H1 (cell line): ENCODE measurements around the gene TMTC4. TPM values are rescaled to one million over a fixed set of nuclear protein-coding genes. Genes with fewer than 3 reads are reported as not detected.

ENCODE experiments used
- CTCF ChIA-PET: fragments of 300-600 bp; sonication (Branson Sonifier 250); formaldehyde crosslinking; loops from one replicate; lab custom pipeline; 2021; ENCODE audit not compliant: partially characterized antibody; lab: Charles Lee
- POLR2A ChIA-PET: fragments of 300-600 bp; sonication (Branson Sonifier 250); formaldehyde crosslinking; loops from one replicate; lab custom pipeline; 2021; ENCODE audit warnings: inconsistent platforms; ENCODE audit not compliant: partially characterized antibody; lab: Charles Lee
- DNase-seq, 2 experiments: peaks; one replicate each; pipeline versions ENCODE4 v3.0.0 to v3.0.0-alpha.2; 2010 to 2022; ENCODE audit warnings: low spot score in 2 of 2, low read depth in 1 of 2, mixed read lengths in 1 of 2
- FAIRE-seq: peaks from 2 replicates; lab custom pipeline; 2011; peaks lifted over from hg19 to GRCh38; lab: Jason Lieb, UNC
- H2AFZ ChIP-seq: 2 replicates; pipeline ENCODE4 v1.8.1; 2012; ENCODE audit warnings: low read length, inconsistent platforms
- H2AK5ac ChIP-seq: 2 replicates; pipeline ENCODE4 v1.6.1; 2013; ENCODE audit warnings: low read depth, low read length
- H2BK120ac ChIP-seq: replicated peaks from 2 replicates; pipeline ENCODE3; 2013; ENCODE audit warnings: low read depth, low read length, inconsistent platforms
- H2BK12ac ChIP-seq: 2 replicates; pipeline ENCODE4 v1.6.1; 2013; ENCODE audit warnings: low read depth, low read length
- H2BK15ac ChIP-seq: 2 replicates; pipeline ENCODE4 v1.6.1; 2013; ENCODE audit warnings: low read length
- H2BK20ac ChIP-seq: 2 replicates; pipeline ENCODE4 v1.6.1; 2013; ENCODE audit warnings: low read length
- H2BK5ac ChIP-seq: 2 replicates; pipeline ENCODE4 v1.6.1; 2013; ENCODE audit warnings: low read depth, low read length
- H3K14ac ChIP-seq: 2 replicates; pipeline ENCODE4 v1.6.1; 2013; ENCODE audit warnings: inconsistent platforms; ENCODE audit not compliant: insufficient read length
- H3K18ac ChIP-seq: 2 replicates; pipeline ENCODE4 v1.6.1; 2013; ENCODE audit warnings: low read length; ENCODE audit errors: extremely low read depth
- H3K23ac ChIP-seq: 2 replicates; pipeline ENCODE4 v1.6.1; 2013; ENCODE audit warnings: inconsistent platforms; ENCODE audit not compliant: insufficient read length
- H3K23me2 ChIP-seq: 2 replicates; pipeline ENCODE4 v1.6.1; 2013; ENCODE audit warnings: low read depth, low read length
- H3K27ac ChIP-seq: 2 replicates; pipeline ENCODE4 v1.6.1; 2011; ENCODE audit warnings: low read depth, low read length, inconsistent platforms
- H3K27me3 ChIP-seq, 4 experiments: replicated peaks in 1 of 4; 1 replicate in 1 of 4; 2 replicates in 3 of 4; pipeline versions ENCODE4 v1.6.1 to v1.8.1; 2011 to 2013; ENCODE audit warnings: low read length in 3 of 4, mild to moderate bottlenecking in 3 of 4, inconsistent platforms in 2 of 4, mixed read lengths in 2 of 4, moderate library complexity in 1 of 4; ENCODE audit not compliant: control insufficient read depth in 3 of 4, insufficient read depth in 3 of 4; ENCODE audit errors: extremely low read depth in 1 of 4
- H3K36me3 ChIP-seq, 4 experiments: 2 replicates each; pipeline versions ENCODE4 v1.6.1 to v1.8.1; 2011 to 2013; ENCODE audit warnings: mild to moderate bottlenecking in 4 of 4, low read length in 3 of 4, moderate library complexity in 2 of 4, control low read depth in 1 of 4, inconsistent platforms in 1 of 4; ENCODE audit not compliant: insufficient read depth in 4 of 4, control insufficient read depth in 2 of 4
- H3K4ac ChIP-seq: replicated peaks from 2 replicates; pipeline ENCODE3; 2013; ENCODE audit warnings: low read length, low read depth, mixed read lengths, inconsistent platforms; ENCODE audit not compliant: insufficient read length
- H3K4me1 ChIP-seq, 4 experiments: replicated peaks in 1 of 4; 1 replicate in 1 of 4; 2 replicates in 3 of 4; pipeline versions ENCODE4 v1.6.1 to v1.8.1; 2011 to 2013; ENCODE audit warnings: low read length in 3 of 4, inconsistent platforms in 2 of 4, mixed read lengths in 1 of 4; ENCODE audit not compliant: insufficient read depth in 4 of 4, control insufficient read depth in 3 of 4
- H3K4me2 ChIP-seq, 2 experiments: 2 replicates each; pipeline versions ENCODE4 v1.6.1 to v1.8.1; 2011 to 2013; ENCODE audit warnings: low read depth in 2 of 2, low read length in 2 of 2, control low read depth in 1 of 2, inconsistent platforms in 1 of 2, mild to moderate bottlenecking in 1 of 2; ENCODE audit not compliant: insufficient read depth in 1 of 2
- H3K4me3 ChIP-seq, 4 experiments: fragments of 200-600, 300-600 bp in 1 of 4; sonication (generic), shearing (Covaris generic), sonication (Bioruptor Twin) in 1 of 4; 2 replicates each; pipeline versions ENCODE4 v1.5.1 to v1.8.1; 2011 to 2016; ENCODE audit warnings: low read length in 4 of 4, low read depth in 3 of 4, control low read depth in 2 of 4, inconsistent platforms in 2 of 4, mild to moderate bottlenecking in 2 of 4, mixed read lengths in 1 of 4, moderate library complexity in 1 of 4; ENCODE audit not compliant: insufficient read depth in 2 of 4; ENCODE audit errors: extremely low read depth in 1 of 4
- H3K56ac ChIP-seq: replicated peaks from 2 replicates; pipeline ENCODE3; 2013; ENCODE audit warnings: low read depth, mild to moderate bottlenecking, mixed read lengths, low read length, inconsistent platforms; ENCODE audit not compliant: insufficient read length
- H3K79me1 ChIP-seq: 2 replicates; pipeline ENCODE4 v1.6.1; 2013; ENCODE audit warnings: low read depth, low read length, control low read depth
- H3K79me2 ChIP-seq, 2 experiments: 2 replicates each; pipeline versions ENCODE4 v1.6.1 to v1.8.1; 2012 to 2013; ENCODE audit warnings: low read length in 2 of 2, mild to moderate bottlenecking in 2 of 2, inconsistent platforms in 1 of 2; ENCODE audit not compliant: insufficient read depth in 2 of 2, control insufficient read depth in 1 of 2
- H3K9ac ChIP-seq, 4 experiments: replicated peaks in 1 of 4; 1 replicate in 1 of 4; 2 replicates in 3 of 4; pipeline versions ENCODE4 v1.6.1 to v1.8.1; 2011 to 2013; ENCODE audit warnings: low read depth in 3 of 4, low read length in 3 of 4, control low read depth in 2 of 4, mild to moderate bottlenecking in 2 of 4, moderate library complexity in 2 of 4, inconsistent platforms in 1 of 4; ENCODE audit errors: extremely low read depth in 1 of 4
- H3K9me3 ChIP-seq, 2 experiments: 2 replicates each; pipeline versions ENCODE4 v1.6.1 to v1.8.1; 2012 to 2013; ENCODE audit warnings: mild to moderate bottlenecking in 2 of 2, moderate library complexity in 2 of 2, control low read depth in 1 of 2, inconsistent platforms in 1 of 2, low read depth in 1 of 2, low read length in 1 of 2, mixed read lengths in 1 of 2; ENCODE audit not compliant: insufficient read depth in 2 of 2
- H4K20me1 ChIP-seq, 2 experiments: replicated peaks in 1 of 2; 2 replicates each; pipeline versions ENCODE3 to v1.8.1; 2011 to 2013; ENCODE audit warnings: inconsistent platforms in 2 of 2, low read length in 2 of 2, mild to moderate bottlenecking in 1 of 2; ENCODE audit not compliant: insufficient read depth in 2 of 2, control insufficient read depth in 1 of 2
- H4K5ac ChIP-seq: 2 replicates; pipeline ENCODE4 v1.6.1; 2013; ENCODE audit warnings: low read length, low read depth, mixed read lengths, inconsistent platforms; ENCODE audit not compliant: insufficient read length
- H4K8ac ChIP-seq: 2 replicates; pipeline ENCODE4 v1.8.0; 2013; ENCODE audit warnings: mild to moderate bottlenecking, moderate library complexity, low read length, inconsistent platforms; ENCODE audit not compliant: insufficient read depth; ENCODE audit errors: extremely low read depth
- H4K91ac ChIP-seq: replicated peaks from 2 replicates; pipeline ENCODE3; 2013; ENCODE audit warnings: low read length, mixed read lengths, inconsistent platforms; ENCODE audit not compliant: insufficient read length
- BACH1 ChIP-seq: IDR thresholded peaks from 2 replicates; pipeline ENCODE4 v1.6.1; 2012; ENCODE audit warnings: low read length, improper control_type of control experiment
- BRCA1 ChIP-seq: IDR thresholded peaks from 2 replicates; pipeline ENCODE4 v1.6.1; 2012; ENCODE audit warnings: low read depth, low read length, improper control_type of control experiment
- CREB1 ChIP-seq: IDR thresholded peaks from 2 replicates; pipeline ENCODE4 v1.6.1; 2012; ENCODE audit warnings: inconsistent platforms
- EGR1 ChIP-seq: IDR thresholded peaks from 2 replicates; pipeline ENCODE4 v1.6.1; 2011; ENCODE audit warnings: low read depth, low read length, borderline replicate concordance
- EZH2 ChIP-seq: fragments of 200-600 bp; sonication (generic); IDR thresholded peaks from 2 replicates; pipeline ENCODE4 v1.7.1; 2012; ENCODE audit warnings: low read depth, mild to moderate bottlenecking, moderate library complexity, low read length, inconsistent platforms; ENCODE audit not compliant: severe bottlenecking
- KDM4A ChIP-seq: IDR thresholded peaks from one replicate; pipeline ENCODE4 v1.7.1; 2012; ENCODE audit warnings: low read depth, mild to moderate bottlenecking, moderate library complexity, low read length, inconsistent platforms; ENCODE audit not compliant: severe bottlenecking
- PHF8 ChIP-seq: fragments of 200-600 bp; sonication (generic); conservative IDR thresholded peaks from 2 replicates; pipeline ENCODE4 v1.7.1; 2012; ENCODE audit warnings: low read depth, mild to moderate bottlenecking, inconsistent platforms, low read length, moderate library complexity
- POU5F1 ChIP-seq: IDR thresholded peaks from 2 replicates; pipeline ENCODE4 v1.6.1; 2011; ENCODE audit warnings: low read depth, mild to moderate bottlenecking, low read length, moderate library complexity
- RBBP5 ChIP-seq: IDR thresholded peaks from 2 replicates; pipeline ENCODE4 v1.7.1; 2012; ENCODE audit warnings: low read depth, mild to moderate bottlenecking, inconsistent platforms, low read length, moderate library complexity, borderline replicate concordance
- SP1 ChIP-seq: IDR thresholded peaks from 2 replicates; pipeline ENCODE4 v1.6.1; 2011; ENCODE audit warnings: low read depth, low read length
- TBP ChIP-seq: IDR thresholded peaks from 2 replicates; pipeline ENCODE4 v1.6.1; 2011; ENCODE audit warnings: low read depth, low read length, improper control_type of control experiment
- WGBS, 2 experiments: shearing (Covaris generic) in 1 of 2; methylation state at CpG; one replicate each; pipeline versions ENCODE4 v1.1.6 to v1.1.7; 2013 to 2015; ENCODE audit warnings: low lambda C conversion rate in 2 of 2, mixed read lengths in 2 of 2, inconsistent platforms in 1 of 2, low coverage in 1 of 2, missing lambda C conversion rate in 1 of 2; ENCODE audit not compliant: insufficient replicate concordance in 2 of 2, insufficient coverage in 1 of 2, insufficient read length in 1 of 2; ENCODE audit errors: extremely low coverage in 1 of 2, missing lambda C conversion rate in 1 of 2; 5-methylcytosine and 5-hydroxymethylcytosine counted together
- long read RNA-seq, 2 experiments: library from RNA in 1 of 2; library from capped mRNA in 1 of 2; stranded (forward); transcript quantifications; one replicate each; pipeline ENCODE4 v2.0.0, GENCODE V29; 2021; ENCODE audit warnings: inconsistent platforms in 1 of 2
- polyA minus RNA-seq, 3 experiments: library from RNA; depleted of rRNA, polyadenylated mRNA; stranded (reverse); fragments of >200 nt; gene quantifications; 1 replicate in 2 of 3; 2 replicates in 1 of 3; pipeline ENCODE4 v1.2.3, GENCODE V29; 2011
- polyA plus RNA-seq, 7 experiments: library from polyadenylated mRNA; depleted of rRNA in 3 of 7; stranded (reverse) in 5 of 7; unstranded in 2 of 7; fragments of >200 nt in 5 of 7; fragments of 200-250 nt in 2 of 7; gene quantifications; 1 replicate in 5 of 7; 2 replicates in 1 of 7; 4 replicates in 1 of 7; pipeline versions ENCODE4 v1.2.1 to v1.2.3, GENCODE V29; 2011 to 2013; ENCODE audit warnings: missing spikeins in 2 of 7, mixed read lengths in 2 of 7
- total RNA-seq: library from RNA; stranded (reverse); fragmentation: NEBNext Ultra II Directional; extraction: Animal tissue kit (Norgen Biotek cat#: 25700); gene quantifications from 2 replicates; pipeline ENCODE4 v1.2.1, GENCODE V29; 2021

The TMTC4 gene
- total RNA-seq = 42.0 and 42.6 TPM in 2 replicates
- polyA plus RNA-seq (2011; rRNA removed) = 26.3 and 31.4 TPM in 2 replicates
- polyA plus RNA-seq (2011; cell fraction: cytosol; rRNA removed) = 33.8 TPM
- polyA plus RNA-seq (2011; cell fraction: nucleus; rRNA removed) = 86.9 TPM
- 28.7 to 34.2 TPM (median 31.4 TPM) in 4 replicates for polyA plus RNA-seq (2012, experiment 1 of 2)
- polyA plus RNA-seq (2012, experiment 2 of 2) = 10.3 TPM
- polyA plus RNA-seq (2013, experiment 1 of 2) = 34.2 TPM
- polyA plus RNA-seq (2013, experiment 2 of 2) = 35.9 TPM
- polyA minus RNA-seq (2011; rRNA and poly(A)+ RNA removed) = 41.0 and 43.9 TPM in 2 replicates
- 16.1 TPM for polyA minus RNA-seq (2011; cell fraction: cytosol; rRNA and poly(A)+ RNA removed)
- polyA minus RNA-seq (2011; cell fraction: nucleus; rRNA and poly(A)+ RNA removed) = 56.5 TPM
- long read RNA-seq, experiment 1, transcript TMTC4-202 (19 exons, 3,602 nt) = major isoform, 6 of 26 reads
- long read RNA-seq, experiment 1, partial matches to known transcripts = 9 of 26 reads
- long read RNA-seq, experiment 1, other reads (novel, unspliced or antisense) = 11 of 26 reads
- long read RNA-seq, experiment 2, partial matches to known transcripts = 5 of 9 reads
- long read RNA-seq, experiment 2, other reads (novel, unspliced or antisense) = 3 of 9 reads

GRCh38 chr13:100674572-100674871, at the start of gene TMTC4:
TMTC4 (minus strand) TSS chr13:100674795; CDS start chr13:100670362, 4,433 bp downstream.
- no peak within 1 kb of the TSS for H2AFZ ChIP-seq
- peak; percentile 16 for TF ChIP-seq KDM4A
- peak; percentile 67; the same call in 1 of the 2 replicates for TF ChIP-seq BACH1
- no peak for TF ChIP-seq POU5F1
- TF ChIP-seq BRCA1 = no peak
- peak; percentile 68 for TF ChIP-seq PHF8
- no peak for TF ChIP-seq TBP
- TF ChIP-seq RBBP5 = 0 out of 2 replicates have a peak, but pooled peaks have one; percentile 70
- no peak for TF ChIP-seq CREB1
- TF ChIP-seq EGR1 = no peak
- no peak for TF ChIP-seq SP1
- no peak for TF ChIP-seq EZH2

More at GRCh38 chr13:100674572-100674871, at the start of gene TMTC4:
- H3K27me3 ChIP-seq = peaks cover 0 to 9% (median 3%) of the 10 kb centered on the region in 4 experiments; a peak in 4 of 7 replicates
- H4K5ac ChIP-seq = peak within 1 kb of the TSS; percentile 62
- H3K23ac ChIP-seq = no peak within 1 kb of the TSS
- peak within 1 kb of the TSS; percentile 71; the same call in 1 of the 2 replicates for H3K27ac ChIP-seq
- peak within 1 kb of the TSS; percentile 94 for H4K8ac ChIP-seq
- peaks cover 14% of the 10 kb centered on the region for H3K23me2 ChIP-seq
- H3K4me1 ChIP-seq = peaks cover 2 to 10% (median 6%) of the 10 kb centered on the region in 4 experiments
- peaks cover 0 to 5% (median 2%) of the 10 kb centered on the region in 4 experiments; a peak in 2 of 8 replicates for H3K36me3 ChIP-seq
- peaks cover 5 to 6% of the 10 kb centered on the region in 2 experiments for H4K20me1 ChIP-seq
- no peaks in the 10 kb centered on the region for H3K9me3 ChIP-seq
- peak within 1 kb of the TSS; percentile 66 to 89 (median 72) for H3K4me3 ChIP-seq
- FAIRE-seq (no peak), DNase-seq (no peak)
- peak within 1 kb of the TSS; percentile 66 for H3K56ac ChIP-seq
- peaks cover 12 to 32% of the 10 kb centered on the region in 2 experiments for H3K79me2 ChIP-seq
- H4K91ac ChIP-seq = peak within 1 kb of the TSS; percentile 73
- peak within 1 kb of the TSS; percentile 71; the same call in 1 of the 2 replicates for H2BK5ac ChIP-seq
- ChIA-PET POLR2A (interaction anchor here (0.9 to 1.9 kb wide), 4 partner anchors 11 to 174 kb away, joined by 3 to 5 read pairs (median 4); no protein-coding TSS in a partner anchor), CTCF (interaction anchor here (0.9 to 1.8 kb wide), 3 partner anchors 10 to 48 kb away, joined by 3 to 4 read pairs (median 4); no protein-coding TSS in a partner anchor)
- H2BK15ac ChIP-seq = no peak within 1 kb of the TSS
- peak within 1 kb of the TSS; percentile 90 for H3K18ac ChIP-seq
- H2BK120ac ChIP-seq = no peak within 1 kb of the TSS
- peaks cover 6% of the 10 kb centered on the region; the same call in 1 of the 2 replicates for H3K79me1 ChIP-seq
- H2BK20ac ChIP-seq = no peak within 1 kb of the TSS
- H3K9ac ChIP-seq = peak within 1 kb of the TSS; percentile 49 to 88 (median 75)
- H3K4me2 ChIP-seq = peak within 1 kb of the TSS; percentile 77 to 100
- 0% methylated on average over 2 of the region's 45 CpGs; no CpG with 5 or more reads in 1 of the 2 experiments for WGBS, 2 experiments
- H2BK12ac ChIP-seq = peak within 1 kb of the TSS; percentile 1; the same call in 1 of the 2 replicates
- H2AK5ac ChIP-seq = no peak within 1 kb of the TSS
- H3K14ac ChIP-seq = no peak within 1 kb of the TSS
- H3K4ac ChIP-seq = no peak within 1 kb of the TSS
